ENCODE data around the gene GPD2. TPM values are rescaled to one million over a fixed set of nuclear protein-coding genes. Genes with fewer than 3 reads are reported as not detected.

The GPD2 gene
- total and polyA plus RNA-seq, 2 donors (not counting 1 experiment from before 2014, with no cell fraction given): 5.1 to 26.8 TPM

- H3K27ac ChIP-seq (ENCODE audit: low read length in 2 of 2): no peak overlapping the region
- H4K20me1 ChIP-seq (ENCODE audit: control insufficient read depth, insufficient read depth, low read length, poor library complexity, severe bottlenecking): peaks cover 7% of the 10 kb centered on the region
- H3K4me1 ChIP-seq (ENCODE audit: control insufficient read depth in 2 of 2, insufficient read depth in 2 of 2, low read length in 2 of 2): peaks cover 5 to 8% of the 10 kb centered on the region in 2 donors
- no peak overlapping the region for H3K4me2 ChIP-seq (replicated peaks; ENCODE audit: low read depth, low read length, poor library complexity, severe bottlenecking)
- H3K79me2 ChIP-seq (ENCODE audit: control insufficient read depth, insufficient read depth, low read length): peaks cover 22% of the 10 kb centered on the region
- H3K9ac ChIP-seq (ENCODE audit: low read length): no peak overlapping the region
- peaks cover 0 to 6% (median 0%) of the 10 kb centered on the region in 3 donors for H3K9me3 ChIP-seq (ENCODE audit: control extremely low read depth in 1 of 3, control insufficient read depth in 2 of 3, insufficient read depth in 1 of 3, low read length in 2 of 3)
- no peak for ATAC-seq (ENCODE audit: low read depth)
- H3K27me3 Mint-ChIP-seq: no peaks in the 10 kb centered on the region
- 100% methylated on average over 3 of the region's 4 CpGs for WGBS (ENCODE audit: insufficient coverage)
- ChIA-PET CTCF (no interaction called here), POLR2A (no interaction called here)
- H3K36me3 ChIP-seq (replicated peaks in 1 of 2; ENCODE audit: control extremely low read depth in 1 of 2, control insufficient read depth in 1 of 2, extremely low read depth in 1 of 2, insufficient read depth in 2 of 2, low read length in 1 of 2): no peaks in the 10 kb centered on the region
- H3K4me3 ChIP-seq (ENCODE audit: control extremely low read depth in 1 of 5, extremely low read depth in 1 of 5, insufficient read depth in 1 of 5, low read depth in 2 of 5, low read length in 4 of 5): no peak overlapping the region
- no peaks in the 10 kb centered on the region for H3K27me3 ChIP-seq (replicated peaks in 1 of 4; ENCODE audit: control extremely low read depth in 1 of 4, control insufficient read depth in 3 of 4, insufficient read depth in 4 of 4, low read length in 3 of 4)
- no peak overlapping the region for H3K27ac Mint-ChIP-seq
- H2AFZ ChIP-seq (ENCODE audit: insufficient read depth, low read depth, low read length, poor library complexity, severe bottlenecking): no peak overlapping the region
- intact Hi-C loops (cut with micrococcal nuclease): no loop called here
- TF ChIP-seq, protein P1, sequence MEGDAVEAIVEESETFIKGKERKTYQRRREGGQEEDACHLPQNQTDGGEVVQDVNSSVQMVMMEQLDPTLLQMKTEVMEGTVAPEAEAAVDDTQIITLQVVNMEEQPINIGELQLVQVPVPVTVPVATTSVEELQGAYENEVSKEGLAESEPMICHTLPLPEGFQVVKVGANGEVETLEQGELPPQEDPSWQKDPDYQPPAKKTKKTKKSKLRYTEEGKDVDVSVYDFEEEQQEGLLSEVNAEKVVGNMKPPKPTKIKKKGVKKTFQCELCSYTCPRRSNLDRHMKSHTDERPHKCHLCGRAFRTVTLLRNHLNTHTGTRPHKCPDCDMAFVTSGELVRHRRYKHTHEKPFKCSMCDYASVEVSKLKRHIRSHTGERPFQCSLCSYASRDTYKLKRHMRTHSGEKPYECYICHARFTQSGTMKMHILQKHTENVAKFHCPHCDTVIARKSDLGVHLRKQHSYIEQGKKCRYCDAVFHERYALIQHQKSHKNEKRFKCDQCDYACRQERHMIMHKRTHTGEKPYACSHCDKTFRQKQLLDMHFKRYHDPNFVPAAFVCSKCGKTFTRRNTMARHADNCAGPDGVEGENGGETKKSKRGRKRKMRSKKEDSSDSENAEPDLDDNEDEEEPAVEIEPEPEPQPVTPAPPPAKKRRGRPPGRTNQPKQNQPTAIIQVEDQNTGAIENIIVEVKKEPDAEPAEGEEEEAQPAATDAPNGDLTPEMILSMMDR (IDR thresholded peaks at IDR 0.05): no peak
- TF ChIP-seq EZH2 (IDR thresholded peaks at IDR 0.05; ENCODE audit: borderline replicate concordance, insufficient read depth, low read depth, low read length, poor library complexity, severe bottlenecking): no peak
- H3K9me3 Mint-ChIP-seq (ENCODE audit: insufficient read depth): no peaks in the 10 kb centered on the region
- no peak overlapping the region for H3K4me3 Mint-ChIP-seq
- H3K4me1 Mint-ChIP-seq: peaks cover 25% of the 10 kb centered on the region
- no peak for DNase-seq
These were observed 23.5 kb downstream of the GPD2 start for GRCh38 chr2:156459720-156460119.

DNA sequence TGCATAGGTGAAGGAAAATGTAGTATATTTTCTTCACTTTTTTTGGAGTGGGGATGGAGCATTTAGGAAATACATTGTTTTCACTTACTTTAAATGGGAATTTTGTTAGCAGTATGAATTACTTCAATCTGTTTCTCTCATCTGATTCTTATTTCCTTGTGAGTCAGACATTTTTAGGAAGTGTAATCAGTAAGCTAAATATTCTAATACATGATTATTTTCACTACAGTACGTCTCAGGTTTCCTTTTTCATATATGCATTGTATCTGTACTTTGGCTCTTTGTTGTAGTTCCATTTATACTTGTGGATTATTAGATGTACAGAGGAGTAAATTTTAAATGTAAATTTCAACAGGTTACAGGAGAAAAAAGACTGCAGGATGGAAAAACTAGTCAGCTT, 27.9 kb downstream of the GPD2 start:
- no peaks in the 10 kb centered on the region for H3K27me3 Mint-ChIP-seq
- no peak overlapping the region for H3K27ac Mint-ChIP-seq
- intact Hi-C loops (cut with micrococcal nuclease): no loop called here
- H3K9me3 Mint-ChIP-seq (ENCODE audit: insufficient read depth): no peaks in the 10 kb centered on the region
- H3K36me3 ChIP-seq (replicated peaks in 1 of 2; ENCODE audit: control extremely low read depth in 1 of 2, control insufficient read depth in 1 of 2, extremely low read depth in 1 of 2, insufficient read depth in 2 of 2, low read length in 1 of 2): no peaks in the 10 kb centered on the region
- ATAC-seq (ENCODE audit: low read depth) (no peak), DNase-seq (no peak)
- POLR2A ChIA-PET: no interaction called here
- peaks cover 18% of the 10 kb centered on the region for H3K4me1 Mint-ChIP-seq
- no peak for TF ChIP-seq EZH2 (IDR thresholded peaks at IDR 0.05; ENCODE audit: borderline replicate concordance, insufficient read depth, low read depth, low read length, poor library complexity, severe bottlenecking)
- TF ChIP-seq, protein P1 (IDR thresholded peaks at IDR 0.05): no peak
- no peaks in the 10 kb centered on the region for H3K9me3 ChIP-seq (ENCODE audit: control extremely low read depth in 1 of 3, control insufficient read depth in 2 of 3, insufficient read depth in 1 of 3, low read length in 2 of 3)
- H3K4me2 ChIP-seq (replicated peaks; ENCODE audit: low read depth, low read length, poor library complexity, severe bottlenecking): no peak overlapping the region
- no peak overlapping the region for H3K9ac ChIP-seq (ENCODE audit: low read length)
- no CpG with 5 or more reads among the region's 1 CpG for WGBS (ENCODE audit: insufficient coverage)
- CTCF ChIA-PET: no interaction called here
- no peak overlapping the region for H3K27ac ChIP-seq (ENCODE audit: low read length in 2 of 2)
- H4K20me1 ChIP-seq (ENCODE audit: control insufficient read depth, insufficient read depth, low read length, poor library complexity, severe bottlenecking): peaks cover 2% of the 10 kb centered on the region
- no peak overlapping the region for H3K4me3 Mint-ChIP-seq
- no peaks in the 10 kb centered on the region for H3K4me1 ChIP-seq (ENCODE audit: control insufficient read depth in 2 of 2, insufficient read depth in 2 of 2, low read length in 2 of 2)
- H3K27me3 ChIP-seq (replicated peaks in 1 of 4; ENCODE audit: control extremely low read depth in 1 of 4, control insufficient read depth in 3 of 4, insufficient read depth in 4 of 4, low read length in 3 of 4): no peaks in the 10 kb centered on the region
- H3K79me2 ChIP-seq (ENCODE audit: control insufficient read depth, insufficient read depth, low read length): peaks cover 22% of the 10 kb centered on the region
- H3K4me3 ChIP-seq (ENCODE audit: control extremely low read depth in 1 of 5, extremely low read depth in 1 of 5, insufficient read depth in 1 of 5, low read depth in 2 of 5, low read length in 4 of 5): no peak overlapping the region
- no peak overlapping the region for H2AFZ ChIP-seq (ENCODE audit: insufficient read depth, low read depth, low read length, poor library complexity, severe bottlenecking)
